Endothelial cell (in vitro differentiated cells): Measurements from ENCODE around the gene ACP3. TPM values are rescaled to one million over a fixed set of nuclear protein-coding genes. Genes with fewer than 3 reads are reported as not detected.

Experiments used
- DNase-seq: peaks from one replicate; pipeline ENCODE4 v3.0.0; 2021; ENCODE audit warnings: low spot score
- H3K27ac Mint-ChIP-seq: one replicate; pipeline ENCODE4 v1.8.0; 2021; ENCODE audit warnings: mixed read lengths, inconsistent platforms; ENCODE audit not compliant: unreplicated experiment
- H3K27me3 Mint-ChIP-seq: one replicate; pipeline ENCODE4 v1.8.0; 2021; ENCODE audit warnings: mild to moderate bottlenecking, moderate library complexity, mixed read lengths, inconsistent platforms; ENCODE audit not compliant: unreplicated experiment
- H3K36me3 Mint-ChIP-seq: one replicate; pipeline ENCODE4 v1.8.0; 2021; ENCODE audit warnings: mild to moderate bottlenecking, low read depth, mixed read lengths, inconsistent platforms; ENCODE audit not compliant: unreplicated experiment
- H3K4me1 Mint-ChIP-seq: one replicate; pipeline ENCODE4 v1.8.0; 2021; ENCODE audit warnings: mild to moderate bottlenecking, mixed read lengths, inconsistent platforms; ENCODE audit not compliant: unreplicated experiment
- H3K4me3 Mint-ChIP-seq: one replicate; pipeline ENCODE4 v1.8.0; 2021; ENCODE audit warnings: mild to moderate bottlenecking, mixed read lengths, inconsistent platforms; ENCODE audit not compliant: unreplicated experiment
- H3K9me3 Mint-ChIP-seq: one replicate; pipeline ENCODE4 v1.8.0; 2021; ENCODE audit warnings: mixed read lengths, inconsistent platforms; ENCODE audit not compliant: unreplicated experiment
- total RNA-seq: library from RNA; stranded (reverse); fragmentation: NEBNext Ultra II Directional; extraction: Animal tissue kit (Norgen Biotek cat#: 25700); gene quantifications from one replicate; pipeline ENCODE4 v1.2.1, GENCODE V29; 2021; ENCODE audit not compliant: unreplicated experiment
- TF ChIP-seq, protein P1 (sequence below): fragments of 200-600 bp; sonication (generic); IDR thresholded peaks from one replicate; pipeline ENCODE4 v1.5.0; 2021; ENCODE audit warnings: antibody characterized with exemption; ENCODE audit not compliant: unreplicated experiment

The ACP3 gene
- total RNA-seq, 1 donor from 2014 or later, result 0.44 TPM

DNA sequence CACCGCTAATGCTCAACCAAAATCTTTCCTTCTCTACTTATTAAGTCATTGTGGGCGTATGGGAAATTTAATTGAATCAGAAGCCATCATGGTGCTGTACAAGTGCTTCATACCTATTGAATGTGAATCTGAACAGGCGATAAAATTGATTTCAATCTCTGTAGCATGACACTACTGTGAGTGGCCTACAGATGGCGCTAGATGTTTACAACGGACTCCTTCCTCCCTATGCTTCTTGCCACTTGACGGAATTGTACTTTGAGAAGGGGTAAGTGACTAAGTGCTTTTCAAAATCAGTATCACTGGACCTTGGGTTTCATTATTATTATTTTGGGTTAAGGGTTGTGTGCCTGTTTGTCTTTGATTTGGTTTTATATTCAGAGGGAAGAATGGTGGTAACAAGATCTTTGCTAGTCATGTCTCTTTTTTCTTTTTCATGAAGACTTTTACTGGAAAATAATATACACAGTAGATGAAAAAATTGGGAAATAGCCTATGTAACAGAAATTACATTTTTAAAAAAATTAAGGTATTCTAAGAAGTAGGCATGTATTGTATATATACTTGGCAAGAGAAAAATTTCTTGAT lies 35.4 kb downstream of the ACP3 start:
- TF ChIP-seq, protein P1, sequence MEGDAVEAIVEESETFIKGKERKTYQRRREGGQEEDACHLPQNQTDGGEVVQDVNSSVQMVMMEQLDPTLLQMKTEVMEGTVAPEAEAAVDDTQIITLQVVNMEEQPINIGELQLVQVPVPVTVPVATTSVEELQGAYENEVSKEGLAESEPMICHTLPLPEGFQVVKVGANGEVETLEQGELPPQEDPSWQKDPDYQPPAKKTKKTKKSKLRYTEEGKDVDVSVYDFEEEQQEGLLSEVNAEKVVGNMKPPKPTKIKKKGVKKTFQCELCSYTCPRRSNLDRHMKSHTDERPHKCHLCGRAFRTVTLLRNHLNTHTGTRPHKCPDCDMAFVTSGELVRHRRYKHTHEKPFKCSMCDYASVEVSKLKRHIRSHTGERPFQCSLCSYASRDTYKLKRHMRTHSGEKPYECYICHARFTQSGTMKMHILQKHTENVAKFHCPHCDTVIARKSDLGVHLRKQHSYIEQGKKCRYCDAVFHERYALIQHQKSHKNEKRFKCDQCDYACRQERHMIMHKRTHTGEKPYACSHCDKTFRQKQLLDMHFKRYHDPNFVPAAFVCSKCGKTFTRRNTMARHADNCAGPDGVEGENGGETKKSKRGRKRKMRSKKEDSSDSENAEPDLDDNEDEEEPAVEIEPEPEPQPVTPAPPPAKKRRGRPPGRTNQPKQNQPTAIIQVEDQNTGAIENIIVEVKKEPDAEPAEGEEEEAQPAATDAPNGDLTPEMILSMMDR, result peak; percentile 90
- H3K27ac Mint-ChIP-seq, result no peak overlapping the region
- H3K27me3 Mint-ChIP-seq, result no peaks in the 10 kb centered on the region
- peaks cover 8% of the 10 kb centered on the region for H3K4me1 Mint-ChIP-seq
- H3K36me3 Mint-ChIP-seq, result no peaks in the 10 kb centered on the region
- H3K4me3 Mint-ChIP-seq, result no peak overlapping the region
- peak; percentile 70 for DNase-seq
- H3K9me3 Mint-ChIP-seq, result no peaks in the 10 kb centered on the region

DNA sequence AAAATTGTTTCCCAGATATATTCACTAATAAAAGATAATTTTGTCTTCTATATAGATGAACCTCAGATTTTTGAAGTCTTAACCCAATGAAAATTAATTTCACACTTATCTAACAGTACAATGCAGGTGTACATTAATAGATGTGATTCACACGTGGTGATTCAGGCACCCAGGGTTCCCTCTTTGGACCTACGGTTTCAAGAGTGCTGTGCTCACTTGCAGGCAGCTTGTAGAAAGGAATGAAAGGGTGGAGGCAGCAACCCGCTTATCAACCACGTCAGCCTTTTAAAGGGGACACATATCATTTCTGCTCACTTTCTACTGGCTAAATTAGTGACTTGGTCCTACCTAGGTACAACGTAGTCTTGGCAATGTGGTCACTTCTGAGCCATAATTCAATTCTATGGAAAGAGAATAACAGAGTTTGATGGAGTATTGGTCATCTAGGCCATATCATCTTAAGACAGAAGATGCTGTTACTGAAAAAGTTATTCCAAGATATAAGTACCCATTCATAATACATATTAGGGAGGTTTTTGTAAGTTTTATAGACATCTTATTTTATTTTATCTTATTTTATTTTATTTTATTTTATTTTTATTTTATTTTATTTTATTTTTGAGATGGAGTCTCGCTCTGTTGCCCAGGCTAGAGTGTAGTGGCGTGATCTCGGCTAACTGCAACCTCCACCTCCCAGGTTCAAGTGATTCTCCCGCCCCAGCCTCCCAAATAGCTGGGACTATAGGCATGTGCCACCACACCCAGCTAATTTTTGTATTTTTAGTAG lies 37.9 kb downstream of the ACP3 start:
- TF ChIP-seq, protein P1, result no peak
- no peaks in the 10 kb centered on the region for H3K36me3 Mint-ChIP-seq
- DNase-seq, result no peak
- no peak overlapping the region for H3K4me3 Mint-ChIP-seq
- no peak overlapping the region for H3K27ac Mint-ChIP-seq
- H3K9me3 Mint-ChIP-seq, result no peaks in the 10 kb centered on the region
- peaks cover 8% of the 10 kb centered on the region for H3K4me1 Mint-ChIP-seq
- H3K27me3 Mint-ChIP-seq, result no peaks in the 10 kb centered on the region

DNA sequence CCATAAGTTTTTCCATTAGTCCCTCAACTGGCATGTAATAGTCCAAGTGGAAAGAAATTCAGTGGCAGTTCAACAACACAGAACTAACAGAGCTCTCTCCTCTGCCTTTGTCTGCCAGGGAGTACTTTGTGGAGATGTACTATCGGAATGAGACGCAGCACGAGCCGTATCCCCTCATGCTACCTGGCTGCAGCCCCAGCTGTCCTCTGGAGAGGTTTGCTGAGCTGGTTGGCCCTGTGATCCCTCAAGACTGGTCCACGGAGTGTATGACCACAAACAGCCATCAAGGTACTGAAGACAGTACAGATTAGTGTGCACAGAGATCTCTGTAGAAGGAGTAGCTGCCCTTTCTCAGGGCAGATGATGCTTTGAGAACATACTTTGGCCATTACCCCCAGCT lies 39.4 kb downstream of the ACP3 start:
- Mint-ChIP-seq H3K36me3 (no peaks in the 10 kb centered on the region), H3K27me3 (no peaks in the 10 kb centered on the region), H3K4me1 (no peaks in the 10 kb centered on the region), H3K4me3 (no peak overlapping the region), H3K27ac (no peak overlapping the region), H3K9me3 (no peaks in the 10 kb centered on the region)
- no peak for DNase-seq
- TF ChIP-seq, protein P1, result no peak

DNA sequence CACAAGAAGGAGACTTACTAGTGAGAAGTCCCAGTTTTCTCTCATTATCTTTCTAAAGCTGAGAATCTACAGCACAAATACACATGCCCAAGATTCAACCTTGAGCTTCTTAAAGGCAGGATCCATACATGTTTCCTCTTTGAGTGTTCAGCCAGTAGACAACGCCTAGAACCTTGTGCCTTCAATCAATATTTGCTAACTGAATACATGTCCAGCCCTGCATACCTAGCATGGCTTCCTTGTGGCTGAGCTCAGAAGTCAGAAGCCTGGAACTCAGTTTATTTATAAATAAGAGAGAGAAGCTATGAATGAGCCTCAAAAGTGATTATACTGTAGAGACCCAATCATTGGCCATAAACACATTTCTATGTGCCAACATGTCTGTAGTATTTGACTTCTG lies 43.5 kb downstream of the ACP3 start:
- no peaks in the 10 kb centered on the region for H3K4me1 Mint-ChIP-seq
- no peak overlapping the region for H3K27ac Mint-ChIP-seq
- TF ChIP-seq, protein P1, result no peak
- H3K36me3 Mint-ChIP-seq, result no peaks in the 10 kb centered on the region
- H3K4me3 Mint-ChIP-seq, result no peak overlapping the region
- H3K27me3 Mint-ChIP-seq, result no peaks in the 10 kb centered on the region
- no peaks in the 10 kb centered on the region for H3K9me3 Mint-ChIP-seq
- DNase-seq, result no peak

DNA sequence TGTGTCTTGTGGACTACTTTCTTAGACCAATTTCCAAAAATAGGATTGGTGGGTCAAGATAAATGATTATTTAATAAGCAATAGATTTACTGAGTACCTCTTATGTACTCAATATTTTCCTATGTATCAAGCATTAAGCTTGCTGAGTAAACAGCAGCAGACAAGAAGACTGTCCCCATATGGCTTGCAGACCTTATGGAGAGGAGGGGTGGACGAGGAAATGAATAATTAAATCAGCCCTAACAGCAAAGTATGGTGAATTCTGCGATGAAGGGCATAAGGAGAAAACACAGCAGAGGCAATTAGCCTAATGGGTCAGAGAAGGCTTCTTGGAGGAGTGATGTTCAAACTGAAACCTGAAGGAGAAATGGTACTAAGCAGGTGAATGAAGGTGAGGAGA lies 45.1 kb downstream of the ACP3 start:
- no peaks in the 10 kb centered on the region for H3K9me3 Mint-ChIP-seq
- H3K27ac Mint-ChIP-seq, result no peak overlapping the region
- no peak for DNase-seq
- no peaks in the 10 kb centered on the region for H3K36me3 Mint-ChIP-seq
- H3K4me1 Mint-ChIP-seq, result no peaks in the 10 kb centered on the region
- H3K27me3 Mint-ChIP-seq, result no peaks in the 10 kb centered on the region
- TF ChIP-seq, protein P1, result no peak
- H3K4me3 Mint-ChIP-seq, result no peak overlapping the region
